HG03066 (cell line): ENCODE measurements around the gene ADGRB3.

Experiments used
- ATAC-seq: cut with Tn5 transposase; IDR thresholded peaks from one replicate; pipeline ENCODE4 v1.9.1; 2021; ENCODE audit warnings: low read depth; ENCODE audit not compliant: unreplicated experiment

The ADGRB3 gene

DNA sequence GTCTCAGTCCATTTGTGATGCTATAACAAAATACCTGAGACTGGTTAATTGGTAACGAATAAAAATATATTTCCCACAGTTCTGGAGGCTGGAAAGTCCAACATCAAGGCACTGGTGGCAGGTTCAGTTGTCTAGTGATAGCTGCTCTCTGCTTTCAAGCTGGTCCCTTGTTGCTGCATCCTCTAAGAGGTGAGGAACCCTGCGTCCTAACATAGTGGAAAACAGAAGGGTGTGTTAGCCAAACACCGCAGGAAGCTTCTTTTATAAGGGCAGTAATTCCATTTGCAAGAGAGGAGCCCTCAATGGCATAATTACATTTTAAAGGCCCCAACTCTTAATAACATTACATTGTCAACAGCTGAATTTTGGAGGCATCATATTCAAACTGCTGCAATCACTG, 372.7 kb downstream of the ADGRB3 start:
- no peak for ATAC-seq

DNA sequence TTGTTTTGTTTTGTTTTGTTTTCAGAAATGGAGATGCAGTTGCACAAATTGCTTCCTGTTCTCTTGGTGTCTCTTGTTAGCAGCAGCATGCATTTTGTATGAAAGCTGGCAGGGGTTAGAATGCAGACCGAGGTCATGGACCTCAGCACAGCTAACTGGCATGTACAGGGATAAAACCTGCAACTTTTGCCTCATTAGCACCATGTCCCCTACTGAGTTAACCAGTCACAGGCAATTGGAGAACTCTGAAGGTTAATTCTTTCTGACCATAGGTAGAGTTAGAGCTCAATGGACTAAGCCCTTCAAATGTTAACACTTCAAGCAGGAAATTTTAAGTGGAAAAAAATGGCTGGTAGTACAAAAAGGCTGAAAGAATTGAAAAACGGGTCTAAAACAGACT, 377.1 kb downstream of the ADGRB3 start:
- no peak for ATAC-seq

- ATAC-seq, result no peak
These were observed 377.8 kb downstream of the ADGRB3 start for GRCh38 chr6:69012876-69013275.

DNA sequence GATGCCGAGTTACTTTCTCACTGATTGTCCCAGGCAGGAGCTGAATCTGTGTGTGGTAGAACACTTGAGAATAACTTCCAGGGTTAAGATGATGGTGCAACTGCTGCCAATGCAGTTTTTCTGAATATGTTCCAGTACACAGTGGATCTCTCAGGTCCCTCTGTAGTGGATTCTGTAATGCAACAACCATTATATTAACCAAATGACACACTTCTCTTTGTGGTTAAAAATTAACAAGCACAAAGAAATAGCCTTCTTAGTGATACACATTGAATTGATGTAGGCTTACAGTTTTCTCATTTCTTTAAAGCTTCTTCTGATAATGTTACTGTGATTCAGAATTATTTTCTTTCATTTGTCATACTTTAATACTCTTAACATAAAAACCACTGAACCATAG, 383.8 kb downstream of the ADGRB3 start:
- ATAC-seq, result no peak

DNA sequence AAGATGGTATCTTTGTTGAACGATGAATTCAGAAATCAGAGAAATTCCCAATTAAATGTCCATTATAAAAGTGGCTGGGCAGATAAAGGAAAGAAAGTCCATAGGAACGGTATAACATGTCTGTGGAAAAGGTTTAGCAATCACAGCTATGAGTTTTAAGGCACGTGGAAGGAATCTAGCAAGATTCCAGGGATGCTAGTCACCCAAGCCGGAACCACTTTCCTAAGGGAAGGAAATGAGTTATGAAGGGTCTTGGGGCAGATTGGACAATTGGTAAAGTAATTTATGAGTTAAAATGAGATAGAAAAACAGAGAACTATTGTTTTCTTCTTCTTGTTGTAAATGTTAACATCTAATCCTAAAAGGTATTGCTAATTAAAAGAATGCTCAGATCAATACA, 384.8 kb downstream of the ADGRB3 start:
- no peak for ATAC-seq

DNA sequence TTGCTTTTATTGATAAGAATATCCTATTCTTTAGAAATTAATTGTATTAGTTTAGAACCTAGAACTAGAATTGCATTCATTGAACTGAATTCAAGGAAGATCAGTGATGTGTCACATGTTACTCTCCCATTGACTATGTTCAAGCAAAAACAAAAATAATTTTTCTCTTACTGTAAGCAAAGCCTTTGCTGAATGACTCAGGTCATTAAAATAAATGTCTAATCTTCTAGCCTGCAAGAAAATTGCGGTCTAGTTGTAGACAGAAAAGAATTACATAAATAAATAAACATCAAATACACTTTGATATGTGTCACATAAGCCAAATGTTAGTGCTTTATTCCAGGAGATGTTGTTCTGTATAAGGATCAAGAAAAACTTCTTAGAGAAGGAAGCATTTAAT, 387.9 kb downstream of the ADGRB3 start:
- no peak for ATAC-seq

- ATAC-seq, result no peak
These were observed 391.2 kb downstream of the ADGRB3 start for GRCh38 chr6:69026243-69026642.

DNA sequence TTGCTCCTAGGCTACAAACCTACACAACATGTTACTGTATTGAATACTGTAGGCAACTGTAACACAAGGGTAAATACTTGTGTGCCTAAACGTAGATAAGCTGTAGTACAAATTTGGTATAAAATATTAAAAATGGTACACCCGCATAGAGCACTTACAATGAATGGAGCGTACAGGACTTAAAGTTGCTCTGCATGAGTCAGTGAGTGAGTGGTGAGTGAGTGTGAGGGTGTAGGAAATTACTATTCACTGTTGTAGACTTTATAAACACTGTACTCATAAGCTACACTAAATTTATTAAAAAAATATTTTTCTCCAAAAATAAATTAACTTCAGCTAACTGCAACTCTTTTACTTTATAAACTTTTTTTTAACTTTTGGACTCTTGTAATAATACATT, 391.6 kb downstream of the ADGRB3 start:
- ATAC-seq, result no peak

- ATAC-seq, result no peak
These were observed 392.8 kb downstream of the ADGRB3 start for GRCh38 chr6:69027861-69028260.

GRCh38 chr6:69038841-69039240, 403.8 kb downstream of the ADGRB3 start:
- ATAC-seq, result no peak

DNA sequence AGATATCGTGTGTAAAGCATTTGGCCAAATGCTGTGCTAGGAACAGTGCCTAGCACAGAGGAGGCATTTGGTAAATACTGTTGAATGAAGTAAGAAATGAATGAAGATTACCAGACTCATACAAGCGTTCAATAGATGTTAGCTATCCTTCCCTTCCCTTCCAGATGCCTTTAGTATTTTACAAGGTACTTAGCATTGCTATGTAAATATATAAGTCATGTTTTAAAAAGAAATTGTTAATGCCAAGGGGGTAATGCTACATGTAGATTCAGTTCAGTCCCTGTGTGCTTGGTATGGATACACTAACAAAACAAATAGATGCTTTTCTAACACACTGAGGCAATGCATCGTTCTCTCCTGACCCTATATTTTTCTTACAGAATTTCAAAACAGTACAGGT, 407.2 kb downstream of the ADGRB3 start:
- ATAC-seq, result no peak

DNA sequence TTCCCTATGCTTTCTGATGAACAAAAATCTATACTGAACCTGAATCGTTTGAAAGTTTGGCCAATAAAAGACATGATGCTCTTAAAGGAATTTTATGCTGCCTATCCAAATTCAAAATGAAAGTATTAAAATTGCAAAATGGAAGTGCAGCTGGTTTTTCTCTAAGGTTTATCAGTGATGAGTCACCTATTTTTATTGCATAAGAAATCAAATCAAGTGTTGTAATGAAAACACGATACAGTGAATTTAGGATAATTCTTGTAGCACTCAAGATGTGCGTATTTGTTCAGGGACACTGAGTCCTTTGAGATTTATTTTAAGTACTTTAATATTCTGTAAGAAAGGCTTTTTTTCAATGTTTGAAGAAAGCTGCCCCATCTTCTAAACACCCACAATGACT, 409.5 kb downstream of the ADGRB3 start:
- no peak for ATAC-seq

- ATAC-seq, result no peak
These were observed 424.3 kb downstream of the ADGRB3 start for GRCh38 chr6:69059413-69059812.

DNA sequence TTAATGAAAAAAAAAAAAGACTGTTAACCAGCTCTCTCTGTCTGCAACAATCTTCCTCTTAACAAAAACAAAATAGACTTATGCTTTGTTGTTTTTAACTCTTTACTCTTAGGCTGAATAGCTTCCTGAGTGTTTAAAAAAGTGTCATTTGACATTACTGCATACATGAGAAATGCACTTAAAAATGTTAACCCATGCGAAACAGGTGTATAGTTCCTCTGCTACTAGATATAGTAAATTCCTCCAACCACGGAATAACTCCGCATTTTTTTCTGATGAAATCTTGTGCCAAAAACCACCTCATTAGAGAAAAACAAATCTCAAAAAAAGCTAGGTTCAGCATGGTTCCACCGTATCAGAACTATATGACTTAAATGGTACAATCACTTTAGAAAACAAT, 426.0 kb downstream of the ADGRB3 start:
- no peak for ATAC-seq

- no peak for ATAC-seq
These were observed 428.3 kb downstream of the ADGRB3 start for GRCh38 chr6:69063401-69063800.

GRCh38 chr6:69064226-69064625, 429.1 kb downstream of the ADGRB3 start:
- ATAC-seq, result no peak

GRCh38 chr6:69069881-69070280, 434.8 kb downstream of the ADGRB3 start:
- no peak for ATAC-seq

DNA sequence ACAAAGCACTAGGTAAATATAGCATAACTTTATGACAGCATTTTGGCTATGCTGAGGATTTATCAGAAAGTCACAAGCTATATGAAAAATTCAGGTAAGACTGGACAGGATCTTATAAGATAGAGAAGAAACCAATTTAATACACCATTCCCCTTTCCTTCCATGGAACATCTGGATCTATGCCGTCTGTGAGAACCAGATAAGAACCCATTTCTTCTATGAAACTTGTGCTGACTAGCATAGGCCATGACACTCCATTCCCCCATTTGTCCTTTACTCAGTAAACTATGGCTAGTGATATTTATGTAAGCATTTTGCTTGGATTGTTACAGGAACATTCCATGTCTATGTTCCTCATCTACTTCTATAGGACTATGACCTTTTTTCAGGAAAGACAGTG, 437.7 kb downstream of the ADGRB3 start:
- no peak for ATAC-seq

- no peak for ATAC-seq
These were observed 449.8 kb downstream of the ADGRB3 start for GRCh38 chr6:69084746-69085335.

GRCh38 chr6:69086689-69087088, 451.6 kb downstream of the ADGRB3 start:
- no peak for ATAC-seq

DNA sequence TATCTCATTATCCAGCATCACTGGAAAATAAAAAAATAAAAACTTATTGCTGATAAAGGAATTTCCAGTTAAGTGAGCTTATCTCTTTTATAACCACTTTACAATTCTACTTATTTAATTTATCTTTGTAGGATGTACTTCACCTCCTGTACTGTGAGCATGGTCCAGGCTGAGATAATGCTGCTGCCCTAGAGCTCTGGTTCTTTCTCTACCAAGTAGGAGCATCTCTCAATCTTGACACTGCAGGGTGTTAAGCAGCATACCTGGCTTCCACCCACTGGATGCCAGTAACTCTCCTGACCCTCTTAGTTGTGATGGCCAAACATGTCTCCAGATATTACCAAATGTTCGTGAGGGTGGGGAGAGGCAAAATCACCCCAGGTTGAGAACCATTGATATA, 454.5 kb downstream of the ADGRB3 start:
- ATAC-seq, result no peak

DNA sequence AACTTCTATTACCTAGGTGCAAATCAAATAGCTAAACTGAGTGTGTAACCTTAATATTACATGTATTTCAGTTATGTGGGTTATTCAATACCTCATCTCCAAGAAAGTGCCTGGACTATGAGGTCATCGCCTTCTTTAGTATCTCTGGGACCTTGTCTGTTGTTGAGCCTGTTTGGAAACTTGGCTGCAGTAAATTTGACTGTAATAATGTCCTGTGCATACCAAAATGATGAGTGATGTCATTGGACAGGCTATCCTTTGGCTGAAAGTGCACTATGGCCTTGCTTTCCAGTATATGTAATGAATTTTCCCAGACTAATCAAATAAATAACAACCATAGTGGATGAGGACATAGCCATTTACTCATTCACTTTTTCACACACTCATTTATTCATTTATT, 455.1 kb downstream of the ADGRB3 start:
- ATAC-seq, result no peak

GRCh38 chr6:69096681-69097080, 461.6 kb downstream of the ADGRB3 start:
- ATAC-seq, result no peak
